DMS153 (cell line): ENCODE data around the gene ZNF140.

Experiments
- DNase-seq: peaks from one replicate; lab custom pipeline; 2025; lab: John Stamatoyannopoulos, UW

ZNF140 gene

DNA sequence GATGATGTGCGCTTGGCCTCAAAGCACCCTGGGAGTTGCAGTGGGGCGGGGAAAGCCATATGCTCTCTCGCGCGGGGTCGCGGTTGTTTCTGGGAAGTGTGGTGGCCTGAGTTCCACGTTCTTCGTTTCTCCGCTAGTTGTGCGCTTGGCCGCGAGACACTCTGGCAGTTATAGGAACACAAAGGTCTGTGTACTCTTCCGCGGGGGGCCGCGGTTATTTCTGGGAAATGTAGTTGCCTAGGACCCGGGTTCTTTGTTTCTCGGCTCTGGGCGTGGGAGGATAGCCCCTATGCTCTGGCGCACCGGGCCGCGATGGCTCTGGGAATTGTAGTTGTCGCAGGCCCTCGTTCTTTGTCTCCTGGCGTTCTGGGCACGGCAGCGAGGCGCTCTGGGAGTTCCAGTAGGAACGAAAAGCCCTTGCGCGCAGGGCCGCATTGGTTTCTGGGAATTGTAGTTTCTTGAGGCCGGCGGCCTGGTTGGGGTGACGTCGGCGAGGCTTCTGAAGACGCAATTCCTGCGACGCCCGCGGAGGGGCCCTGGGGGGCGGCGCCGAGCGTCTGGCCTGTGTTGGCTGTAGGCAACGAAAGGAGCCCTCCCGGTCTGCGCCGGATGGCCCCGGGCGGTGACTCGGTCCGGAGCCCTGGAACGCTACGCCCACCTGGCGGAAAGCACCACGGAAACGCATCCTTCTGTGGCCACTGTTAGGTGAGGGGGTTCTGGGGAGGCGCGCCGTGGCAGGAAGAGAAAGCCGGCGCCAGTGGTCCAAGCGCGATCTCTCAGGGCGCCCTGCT lies at the start of gene ZNF140:
Gene ZNF140 (plus strand): TSS at position 556 of the 791 bp plus-strand sequence. CDS start 398 bp downstream, outside the sequence.
- peak; percentile 98 for DNase-seq

GRCh38 chr12:133037207-133038005 lies 43.3 kb upstream of the ZNF140 start, which contains the start of gene ZNF84:
TSS of gene ZNF84 (plus strand) at chr12:133037509. CDS start at chr12:133041468, 3,959 bp downstream.
- DNase-seq = peak; percentile 94

DNA sequence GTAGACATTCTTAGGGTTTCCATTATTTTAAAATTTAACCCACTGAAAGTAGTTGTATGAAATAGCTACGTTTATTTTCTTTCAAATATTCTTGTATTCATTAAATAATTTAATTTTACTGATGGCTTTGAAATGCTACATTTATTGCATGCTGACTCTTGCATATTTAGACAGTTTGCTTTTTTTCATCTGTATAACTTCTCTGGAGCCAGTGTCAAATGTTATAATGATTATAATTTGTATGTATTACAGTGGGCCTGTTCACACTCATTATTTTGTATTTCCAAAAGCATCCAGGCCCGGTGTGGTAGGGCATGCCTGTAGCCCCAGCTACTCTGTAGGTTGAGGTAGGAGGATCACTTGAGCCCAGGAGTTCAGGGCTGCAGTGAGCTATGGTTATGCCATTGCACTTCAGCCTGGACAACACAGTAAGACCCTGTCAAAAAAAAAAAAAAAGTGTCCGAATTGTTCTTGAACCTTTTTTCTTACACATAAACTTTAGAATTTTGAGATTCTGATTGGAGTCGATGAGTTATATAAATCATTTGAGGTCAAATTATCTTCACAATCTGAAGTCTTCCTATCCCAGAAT lies 42.5 kb upstream of the ZNF140 start:
- DNase-seq = no peak

- DNase-seq = no peak
Observed at GRCh38 chr12:133046698-133047097, 34.0 kb upstream of the ZNF140 start.

DNA sequence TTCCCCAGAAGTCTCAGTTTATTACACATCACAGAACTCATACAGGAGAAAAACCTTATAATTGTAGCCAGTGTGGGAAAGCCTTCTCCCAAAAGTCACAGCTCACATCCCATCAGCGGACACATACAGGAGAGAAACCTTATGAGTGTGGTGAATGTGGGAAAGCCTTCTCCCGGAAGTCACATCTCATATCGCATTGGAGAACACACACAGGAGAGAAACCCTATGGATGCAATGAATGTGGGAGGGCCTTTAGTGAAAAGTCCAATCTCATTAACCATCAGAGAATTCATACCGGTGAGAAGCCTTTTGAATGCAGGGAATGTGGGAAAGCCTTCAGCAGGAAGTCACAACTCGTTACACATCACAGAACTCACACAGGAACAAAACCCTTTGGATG lies 23.3 kb upstream of the ZNF140 start:
- no peak for DNase-seq

DNA sequence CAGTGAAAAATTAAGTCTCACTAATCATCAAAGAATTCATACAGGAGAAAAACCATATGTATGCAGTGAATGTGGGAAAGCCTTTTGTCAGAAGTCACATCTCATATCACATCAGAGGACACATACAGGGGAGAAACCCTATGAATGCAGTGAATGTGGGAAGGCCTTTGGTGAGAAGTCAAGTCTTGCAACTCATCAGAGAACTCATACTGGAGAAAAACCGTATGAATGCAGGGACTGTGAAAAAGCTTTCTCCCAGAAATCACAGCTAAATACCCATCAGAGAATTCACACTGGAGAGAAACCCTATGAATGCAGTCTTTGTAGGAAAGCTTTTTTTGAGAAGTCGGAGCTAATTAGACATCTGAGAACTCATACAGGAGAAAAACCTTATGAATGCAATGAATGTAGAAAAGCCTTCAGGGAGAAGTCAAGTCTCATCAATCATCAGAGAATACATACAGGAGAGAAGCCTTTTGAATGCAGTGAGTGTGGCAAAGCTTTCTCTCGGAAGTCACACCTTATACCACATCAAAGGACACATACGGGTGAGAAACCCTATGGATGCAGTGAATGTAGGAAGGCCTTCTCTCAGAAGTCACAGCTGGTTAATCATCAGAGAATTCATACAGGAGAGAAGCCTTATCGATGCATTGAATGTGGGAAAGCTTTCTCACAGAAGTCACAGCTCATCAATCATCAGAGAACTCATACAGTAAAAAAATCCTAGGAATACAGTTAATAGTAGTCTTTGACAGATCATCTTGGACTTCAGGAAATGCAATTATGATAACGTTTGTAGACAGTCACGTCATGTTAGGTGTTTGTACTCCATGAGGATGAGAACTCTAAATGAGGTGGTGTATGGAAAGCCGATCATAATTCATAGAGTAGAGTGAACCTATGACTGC lies 22.3 kb upstream of the ZNF140 start:
- peak; percentile 11 for DNase-seq

GRCh38 chr12:133061954-133062353 lies 18.8 kb upstream of the ZNF140 start:
- DNase-seq = no peak

- DNase-seq = no peak
Observed at GRCh38 chr12:133063556-133063955, 17.2 kb upstream of the ZNF140 start.

- no peak for DNase-seq
Observed at GRCh38 chr12:133073836-133074235, 6.9 kb upstream of the ZNF140 start.

GRCh38 chr12:133080026-133080367 lies 726 bp upstream of the ZNF140 start:
- DNase-seq = peak; percentile 99

DNA sequence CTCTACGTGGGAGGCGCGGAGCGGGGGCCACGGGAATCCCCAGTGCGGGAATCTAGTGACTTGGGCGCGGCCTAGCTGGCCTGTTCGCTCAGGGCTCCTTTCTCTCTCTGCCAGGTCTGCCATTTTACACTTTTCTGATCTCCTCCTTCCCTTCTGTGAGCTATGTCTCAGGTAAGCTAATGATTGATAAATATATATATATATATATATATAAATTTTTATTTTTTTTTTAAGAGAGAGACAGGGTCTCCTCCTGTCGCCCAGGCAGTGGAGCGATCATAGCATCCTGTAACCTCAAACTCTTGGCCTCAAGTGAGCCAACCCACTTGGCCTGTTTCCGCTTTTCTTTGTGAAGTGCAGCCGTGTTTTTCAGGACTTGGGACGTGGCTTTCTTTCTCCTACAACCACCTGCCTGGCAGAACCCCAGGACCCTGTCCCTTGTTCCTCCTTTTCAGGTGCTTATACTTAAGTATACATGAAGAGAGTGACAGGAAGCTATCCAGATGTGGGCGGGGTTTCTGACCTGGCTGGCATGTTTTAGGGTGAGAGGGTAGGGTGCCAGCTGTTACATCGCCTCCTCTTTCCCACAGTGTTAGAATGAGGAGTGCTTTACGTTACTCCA lies 547 bp downstream of the ZNF140 start:
- no peak for DNase-seq

DNA sequence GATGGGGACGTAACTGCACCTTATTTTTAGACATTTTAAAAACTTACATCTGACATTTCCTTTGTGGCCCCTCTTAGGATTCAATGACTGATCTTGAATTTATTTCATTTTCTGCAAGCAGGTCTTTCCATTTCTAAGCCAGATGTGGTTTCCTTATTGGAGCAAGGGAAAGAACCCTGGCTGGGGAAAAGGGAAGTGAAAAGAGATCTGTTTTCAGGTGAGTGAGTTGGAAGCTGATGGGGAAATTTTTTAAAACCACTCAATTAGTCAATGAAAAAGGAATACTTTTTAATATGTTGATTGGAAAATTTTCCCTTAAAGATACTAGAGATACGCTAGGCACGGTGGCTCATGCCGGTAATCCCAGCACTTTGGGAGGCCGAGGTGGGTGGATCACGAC lies 2.6 kb downstream of the ZNF140 start:
- DNase-seq = no peak

DNA sequence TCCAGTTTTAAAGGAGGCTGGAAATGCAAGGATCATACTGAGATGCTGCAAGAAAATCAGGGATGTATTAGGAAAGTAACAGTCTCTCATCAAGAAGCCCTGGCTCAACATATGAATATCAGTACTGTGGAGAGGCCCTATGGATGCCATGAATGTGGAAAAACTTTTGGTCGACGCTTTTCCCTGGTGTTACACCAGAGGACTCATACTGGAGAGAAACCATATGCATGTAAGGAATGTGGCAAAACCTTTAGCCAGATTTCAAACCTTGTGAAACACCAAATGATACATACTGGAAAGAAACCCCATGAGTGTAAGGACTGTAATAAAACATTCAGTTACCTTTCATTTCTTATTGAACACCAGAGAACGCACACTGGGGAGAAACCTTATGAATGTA lies 24.9 kb downstream of the ZNF140 start:
- DNase-seq = no peak

DNA sequence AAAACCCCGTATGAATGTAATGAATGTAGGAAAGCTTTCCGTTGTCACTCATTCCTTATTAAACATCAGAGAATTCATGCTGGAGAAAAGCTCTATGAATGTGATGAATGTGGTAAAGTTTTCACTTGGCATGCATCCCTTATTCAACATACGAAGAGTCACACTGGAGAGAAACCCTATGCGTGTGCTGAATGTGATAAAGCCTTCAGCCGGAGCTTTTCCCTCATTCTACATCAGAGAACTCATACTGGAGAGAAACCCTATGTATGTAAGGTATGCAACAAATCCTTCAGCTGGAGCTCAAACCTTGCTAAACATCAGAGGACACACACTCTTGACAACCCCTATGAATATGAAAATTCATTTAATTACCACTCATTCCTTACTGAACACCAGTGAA lies 25.5 kb downstream of the ZNF140 start:
- DNase-seq = no peak

DNA sequence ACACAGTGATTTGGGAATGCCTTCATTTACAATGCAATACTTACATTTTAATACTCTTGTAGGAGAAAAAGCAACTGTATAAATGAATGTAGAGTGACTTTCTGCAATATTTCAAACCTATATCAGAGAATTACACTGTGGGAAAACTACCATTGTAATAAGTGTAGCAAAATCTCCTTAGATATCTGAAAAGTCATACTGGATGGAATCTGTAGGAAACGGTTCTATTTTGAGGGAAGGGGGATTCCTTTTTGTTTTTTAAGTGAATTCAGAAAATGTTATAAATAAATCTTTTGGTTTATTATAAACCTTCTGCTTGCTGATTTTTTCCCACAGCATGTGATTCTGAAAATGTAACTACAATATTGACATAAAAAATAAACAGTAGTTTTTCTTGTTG lies 26.4 kb downstream of the ZNF140 start:
- DNase-seq = no peak

- no peak for DNase-seq
Observed at GRCh38 chr12:133108150-133108549, 27.4 kb downstream of the ZNF140 start.

GRCh38 chr12:133120385-133121191 lies 39.9 kb downstream of the ZNF140 start:
- DNase-seq = no peak

- DNase-seq = no peak
Observed at GRCh38 chr12:133124674-133125073, 44.0 kb downstream of the ZNF140 start.

GRCh38 chr12:133129368-133130037 lies 48.8 kb downstream of the ZNF140 start:
- no peak for DNase-seq
